ENCODE measurements around the gene APBA3.

DNA sequence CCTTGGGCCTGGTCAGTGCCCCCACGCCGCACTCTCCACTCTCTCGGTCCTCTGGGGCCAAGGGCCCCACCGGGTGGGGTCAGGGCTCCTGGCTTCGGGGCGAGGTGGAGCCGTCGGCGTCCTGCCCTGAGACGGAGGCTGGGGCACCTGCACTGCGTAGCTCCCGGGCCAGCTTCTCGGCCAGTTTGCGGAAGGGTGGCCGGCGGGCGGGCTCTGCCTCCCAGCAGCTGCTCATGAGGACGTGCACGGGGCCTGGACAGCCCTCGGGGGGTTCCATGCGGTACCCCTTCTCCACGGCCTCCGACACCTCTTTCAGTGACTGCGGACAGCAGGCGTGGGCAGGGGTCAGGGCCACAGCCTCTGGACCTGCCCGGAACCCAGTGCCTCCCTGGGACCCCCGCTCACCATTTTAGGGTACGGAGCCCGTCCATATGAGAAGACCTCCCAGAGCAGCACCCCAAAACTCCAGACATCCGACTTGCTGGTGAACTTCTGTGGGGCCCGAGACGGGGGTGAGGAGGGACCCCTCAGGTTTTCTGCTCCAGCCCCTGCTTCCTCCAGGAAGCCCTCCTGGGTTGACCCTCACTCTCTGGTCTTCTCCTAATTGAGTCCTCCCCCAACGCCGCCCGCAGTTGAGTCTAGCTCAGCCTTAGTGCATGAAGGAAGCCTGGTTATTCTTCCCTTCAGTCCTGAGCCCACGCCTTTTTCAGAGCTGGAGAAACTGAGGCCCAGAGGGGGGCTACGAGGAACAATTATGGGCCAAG lies 16.8 kb upstream of the APBA3 start:
- TF ChIP-seq POLR2A (IDR thresholded peaks at IDR 0.05; ENCODE audit: low read depth, low read length) (no peak), POLR2AphosphoS5 (IDR thresholded peaks at IDR 0.05; ENCODE audit: low read depth, low read length) (no peak)

Measured in GM12892 (cell line).